Hypothalamus (tissue), 51 donors: ENCODE measurements around the gene NR2F6.

Source experiments
- DNase-seq, 51 donors: peaks; one replicate each; lab custom pipeline; 2025; lab: John Stamatoyannopoulos, UW

NR2F6 gene

GRCh38 chr19:17242431-17243208 is 3.1 kb downstream of the NR2F6 start:
- peak in 2 of 51 donors; percentile 8 to 12 for DNase-seq

- DNase-seq, result no peak
Measured at GRCh38 chr19:17240826-17241399, 4.8 kb downstream of the NR2F6 start.

- DNase-seq, result no peak
Measured at GRCh38 chr19:17240062-17240752, 5.5 kb downstream of the NR2F6 start.

GRCh38 chr19:17237747-17238706 is 7.7 kb downstream of the NR2F6 start:
- DNase-seq, result no peak

- no peak for DNase-seq
Measured at GRCh38 chr19:17236811-17237543, 8.7 kb downstream of the NR2F6 start.

- DNase-seq, result peak in 1 of 51 donors; percentile 3
Measured at GRCh38 chr19:17235971-17236777, 9.5 kb downstream of the NR2F6 start.

- DNase-seq, result peak in 37 of 51 donors; percentile 18 to 73 (median 46)
Measured at GRCh38 chr19:17235300-17235970, 10.3 kb downstream of the NR2F6 start.

- DNase-seq, result peak in 16 of 51 donors; percentile 4 to 38 (median 17)
Measured at GRCh38 chr19:17234911-17235299, 10.8 kb downstream of the NR2F6 start.

GRCh38 chr19:17232258-17232657 is 13.5 kb downstream of the NR2F6 start:
- DNase-seq, result no peak

- no peak for DNase-seq
Measured at GRCh38 chr19:17229890-17230289, 15.8 kb downstream of the NR2F6 start.

GRCh38 chr19:17227798-17228367 is 17.8 kb downstream of the NR2F6 start:
- no peak for DNase-seq

GRCh38 chr19:17226002-17226933 is 19.5 kb downstream of the NR2F6 start, which contains the start of gene OCEL1:
OCEL1 (plus strand) TSS chr19:17226226; CDS start chr19:17226248, 22 bp downstream.
- peak; percentile 88 to 99 (median 97) for DNase-seq

- no peak for DNase-seq
Measured at GRCh38 chr19:17225053-17225452, 20.7 kb downstream of the NR2F6 start.

GRCh38 chr19:17220207-17220758 is 25.4 kb downstream of the NR2F6 start:
- peak in 1 of 51 donors; percentile 13 for DNase-seq

- no peak for DNase-seq
Measured at GRCh38 chr19:17219286-17219685, 26.4 kb downstream of the NR2F6 start.

- DNase-seq, result peak in 4 of 51 donors; percentile 2 to 20 (median 14)
Measured at GRCh38 chr19:17216058-17216670, 29.6 kb downstream of the NR2F6 start.
